K562 (cell line): ENCODE measurements around the gene ALDH7A1. TPM values are rescaled to one million over a fixed set of nuclear protein-coding genes. Genes with fewer than 3 reads are reported as not detected.
A peak's percentile ranks its signal among the peaks of the same experiment; 100 is the strongest.

ENCODE experiments used
- ATAC-seq: fragments of 200-7000 bp; cut with Tn5 transposase; 3 replicates; pipeline ENCODE4 v1.9.1; 2020; ENCODE audit warnings: moderate library complexity
- BruUV-seq: library from RNA; stranded (reverse); fragments of 400-500 nt; replicated peaks from 2 replicates; lab custom pipeline; 2021; lab: Mats Ljungman, UMichigan
- CTCF ChIA-PET: fragments of 300-600 bp; formaldehyde crosslinking; extraction: SDS; loops from one replicate; lab custom pipeline; 2021; ENCODE audit warnings: low intra/inter-chr PET ratio; lab: Yijun Ruan, JAX
- POLR2A ChIA-PET: fragments of 300-600, 350-650 bp; sonication (Branson Sonifier 250); formaldehyde crosslinking; extraction: SDS; loops from one replicate; lab custom pipeline; 2021; ENCODE audit warnings: antibody characterized with exemption, inconsistent platforms; lab: Yijun Ruan, JAX
- DNase-seq, 4 experiments: peaks; one replicate each; pipeline versions ENCODE4 v3.0.0 to v3.0.0-alpha.2; 2011 to 2018; ENCODE audit warnings: low spot score in 3 of 4, mixed read lengths in 3 of 4; ENCODE audit errors: extremely low read depth in 1 of 4
- FAIRE-seq: peaks from 2 replicates; lab custom pipeline; 2011; peaks lifted over from hg19 to GRCh38; lab: Jason Lieb, UNC
- H2AFZ ChIP-seq: 2 replicates; pipeline ENCODE4 v1.6.0; 2011; ENCODE audit warnings: low read depth, low read length, control low read depth, inconsistent platforms
- H3K27ac ChIP-seq: fragments of 200-600 bp; 3 replicates; pipeline ENCODE4 v1.8.0; 2011; ENCODE audit warnings: low read depth, mild to moderate bottlenecking, control low read depth, inconsistent platforms, low read length, moderate library complexity, mixed read lengths; ENCODE audit errors: extremely low read depth
- H3K27me3 ChIP-seq, 2 experiments: fragments of 300-600 bp in 1 of 2; 2 replicates in 1 of 2; 3 replicates in 1 of 2; pipeline versions ENCODE4 v1.6.0 to v1.8.0; 2011; ENCODE audit warnings: inconsistent platforms in 2 of 2, low read length in 2 of 2, mild to moderate bottlenecking in 1 of 2, mixed read lengths in 1 of 2, moderate library complexity in 1 of 2; ENCODE audit not compliant: control insufficient read depth in 2 of 2, insufficient read depth in 2 of 2
- H3K36me3 ChIP-seq: fragments of 300-600 bp; 3 replicates; pipeline ENCODE4 v1.8.0; 2011; ENCODE audit warnings: mild to moderate bottlenecking, low read length, inconsistent platforms; ENCODE audit not compliant: control insufficient read depth, insufficient read depth
- H3K4me1 ChIP-seq, 2 experiments: fragments of 200-600 bp in 1 of 2; replicated peaks in 1 of 2; 2 replicates in 1 of 2; 3 replicates in 1 of 2; pipeline versions ENCODE4 v1.5.1 to v1.8.0; 2011; ENCODE audit warnings: inconsistent platforms in 2 of 2, low read length in 2 of 2, mild to moderate bottlenecking in 1 of 2, mixed read lengths in 1 of 2, moderate library complexity in 1 of 2; ENCODE audit not compliant: control insufficient read depth in 2 of 2, insufficient read depth in 2 of 2
- H3K4me2 ChIP-seq: 2 replicates; pipeline ENCODE4 v1.6.1; 2011; ENCODE audit warnings: low read length, control low read depth, inconsistent platforms, mixed read lengths; ENCODE audit not compliant: insufficient read depth
- H3K4me3 ChIP-seq: fragments of 200-600 bp; sonication (generic), shearing (Covaris generic); 2 replicates; pipeline ENCODE4 v1.5.1; 2016; ENCODE audit warnings: control low read depth, inconsistent platforms
- H3K79me2 ChIP-seq: fragments of 200-600 bp; 3 replicates; pipeline ENCODE4 v1.8.0; 2011; ENCODE audit warnings: low read length, inconsistent platforms; ENCODE audit not compliant: control insufficient read depth, insufficient read depth
- H3K9ac ChIP-seq, 2 experiments: 2 replicates each; pipeline versions ENCODE4 v1.6.0 to v1.6.1; 2011; ENCODE audit warnings: low read depth in 2 of 2, low read length in 2 of 2, control low read depth in 1 of 2, inconsistent platforms in 1 of 2, mild to moderate bottlenecking in 1 of 2, mixed read lengths in 1 of 2; ENCODE audit not compliant: insufficient read depth in 1 of 2
- H3K9me1 ChIP-seq: one replicate; pipeline ENCODE4 v1.6.0; 2011; ENCODE audit warnings: inconsistent platforms, mild to moderate bottlenecking, low read length, moderate library complexity; ENCODE audit not compliant: control insufficient read depth, insufficient read depth
- H3K9me3 ChIP-seq: replicated peaks from 2 replicates; pipeline ENCODE4 v1.5.1; 2011; ENCODE audit warnings: low read depth, low read length, inconsistent platforms; ENCODE audit not compliant: control insufficient read depth, insufficient read depth
- H4K20me1 ChIP-seq: replicated peaks from 2 replicates; pipeline ENCODE4 v1.6.1; 2011; ENCODE audit warnings: low read length, inconsistent platforms, mixed read lengths; ENCODE audit not compliant: control insufficient read depth, insufficient read depth
- JUND ChIP-seq, 2 experiments: IDR thresholded peaks; 2 replicates in 1 of 2; 3 replicates in 1 of 2; pipeline ENCODE4 v1.6.1; 2011; ENCODE audit warnings: borderline replicate concordance in 2 of 2, low read depth in 2 of 2, low read length in 2 of 2, improper control_type of control experiment in 1 of 2, missing biosample characterization in 1 of 2, missing genetic modification characterization in 1 of 2, missing genetic modification reagents in 1 of 2
- RBM25 ChIP-seq: fragments of 200-400 bp; formaldehyde crosslinking; IDR thresholded peaks from 2 replicates; pipeline ENCODE4 v1.6.1; 2018; ENCODE audit warnings: low read length, low read depth, moderate library complexity; ENCODE audit not compliant: severe bottlenecking
- TCF7L2 ChIP-seq: fragments of 150-350 bp; IDR thresholded peaks from 2 replicates; pipeline ENCODE4 v1.6.1; 2016; ENCODE audit warnings: low read depth, mild to moderate bottlenecking, low read length, moderate library complexity
- ZNF696 ChIP-seq: fragments of 250-450 bp; sonication (Bioruptor Pico); conservative IDR thresholded peaks from 2 replicates; pipeline ENCODE4 v1.4.0; 2020; ENCODE audit warnings: mild to moderate bottlenecking, moderate library complexity
- WGBS: fragments of 100-300 bp; shearing (Covaris generic); methylation state at CpG from one replicate; pipeline ENCODE4 v1.1.6; 2016; ENCODE audit warnings: low coverage, mixed read lengths; ENCODE audit not compliant: insufficient coverage; ENCODE audit errors: missing lambda C conversion rate; 5-methylcytosine and 5-hydroxymethylcytosine counted together
- in situ Hi-C: fragments of 300-500 bp; cut with MboI; formaldehyde crosslinking; loops from 4 replicates; pipeline ENCODE4 v1.15.0; 2018; ENCODE audit warnings: inconsistent platforms, mixed read lengths
- intact Hi-C: fragments of 100-400 bp; cut with micrococcal nuclease; formaldehyde crosslinking; loops from 2 replicates; pipeline ENCODE4 v1.14.2; 2022
- polyA plus RNA-seq, 8 experiments: library from polyadenylated mRNA; depleted of rRNA in 4 of 8; stranded (reverse) in 5 of 8; unstranded in 3 of 8; fragments of >200 nt; fragmentation: Nextera tagmentation in 2 of 8; fragmentation: Illumina TruSeq in 1 of 8; extraction: Ambion mirVana in 2 of 8; extraction: Trizol in 1 of 8; gene quantifications; 2 replicates each; pipeline versions ENCODE4 v1.2.1 to v1.2.3, GENCODE V29; 2011 to 2014; ENCODE audit warnings: inconsistent platforms in 1 of 8, missing spikeins in 1 of 8
- total RNA-seq, 7 experiments: library from RNA; depleted of rRNA in 6 of 7; stranded (reverse); fragments of >200 nt in 6 of 7; fragmentation: Illumina TruSeq in 2 of 7; extraction: Trizol in 2 of 7; gene quantifications; 2 replicates each; pipeline versions ENCODE4 v1.2.1 to v1.2.3, GENCODE V29; 2011 to 2021; ENCODE audit warnings: low replicate concordance in 1 of 7

Gene ALDH7A1
- total and polyA plus RNA-seq, 9 of the 15 experiments (the other 6 are each of a cell fraction or from before 2014, with no cell fraction given) = 0.04 to 0.49 TPM; not detected in 7

DNA sequence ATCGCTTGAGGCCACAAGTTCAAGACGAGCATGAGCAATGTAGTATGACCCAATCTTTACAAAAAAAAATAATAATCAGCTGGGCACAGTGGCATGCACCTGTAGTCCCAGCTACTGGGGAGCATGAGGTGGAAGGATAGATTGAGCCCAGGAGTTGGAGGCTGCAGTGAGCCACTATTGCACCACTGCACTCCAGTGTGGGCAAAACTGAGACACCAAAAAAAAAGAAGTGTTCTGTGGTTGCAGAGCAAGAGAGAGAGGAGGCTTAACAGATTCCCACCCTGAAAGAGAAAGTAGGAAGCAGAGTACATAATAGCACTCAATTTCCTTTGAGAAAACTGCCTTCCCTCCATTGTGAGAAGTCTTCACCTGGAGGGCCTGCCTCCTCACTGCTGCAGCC, 52.6 kb downstream of the ALDH7A1 start:
- BruUV-seq = no TSS peak
- no peaks in the 10 kb centered on the region for H4K20me1 ChIP-seq
- H3K4me2 ChIP-seq = no peak overlapping the region
- 0% methylated on average over 2 of the region's 2 CpGs for WGBS
- no peak overlapping the region for H3K27ac ChIP-seq
- no peaks in the 10 kb centered on the region for H3K79me2 ChIP-seq
- no peak overlapping the region for H3K4me3 ChIP-seq
- intact Hi-C loops (loop anchor here (5.0 kb wide), 2 partner anchors 110 to 950 kb away; no protein-coding TSS in a partner anchor), in situ Hi-C loops (loop anchor here (5.0 kb wide), 1 partner anchor 775 kb away; no protein-coding TSS in a partner anchor)
- FAIRE-seq (no peak), ATAC-seq (no peak), DNase-seq (no peak)
- H3K27me3 ChIP-seq = peaks cover 5 to 19% of the 10 kb centered on the region in 2 experiments; a peak in 4 of 5 replicates
- H3K9ac ChIP-seq = peak overlapping the region in 1 of 2 experiments; percentile 39; a peak in 1 of 4 replicates
- H3K9me3 ChIP-seq = no peaks in the 10 kb centered on the region
- no peaks in the 10 kb centered on the region for H3K36me3 ChIP-seq
- POLR2A ChIA-PET = interaction anchor here (0.8 kb wide), 1 partner anchor 27 kb away, joined by 4 read pairs; no protein-coding TSS in a partner anchor
- no peak overlapping the region for H2AFZ ChIP-seq
- peaks cover 2 to 5% of the 10 kb centered on the region in 2 experiments; a peak in 1 of 5 replicates for H3K4me1 ChIP-seq
- CTCF ChIA-PET = no interaction called here
- no peaks in the 10 kb centered on the region for H3K9me1 ChIP-seq
- TF ChIP-seq TCF7L2 (no peak), RBM25 (no peak)
- TF ChIP-seq, all 486 proteins: peak for 0

DNA sequence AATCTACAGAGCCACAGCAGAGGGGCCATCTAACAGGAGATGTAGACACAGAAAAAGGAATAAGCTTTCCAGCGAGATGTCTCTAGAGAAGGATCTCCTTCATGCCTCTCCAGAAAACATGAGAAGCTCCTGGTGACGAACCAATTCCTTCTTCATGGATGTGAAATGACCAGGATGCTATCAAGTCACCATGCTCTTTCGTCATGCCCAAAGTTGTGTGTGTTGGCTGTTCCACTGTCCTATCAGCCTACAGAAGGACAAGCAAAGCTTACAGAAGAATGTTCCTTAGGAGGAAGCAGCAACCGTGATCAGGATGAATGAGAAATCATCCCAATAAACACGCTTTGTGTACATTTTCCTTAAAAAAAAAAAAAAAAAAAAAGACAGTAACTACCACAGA, 54.4 kb downstream of the ALDH7A1 start:
- no peaks in the 10 kb centered on the region for H3K79me2 ChIP-seq
- no peak overlapping the region for H3K4me3 ChIP-seq
- no TSS peak for BruUV-seq
- no peaks in the 10 kb centered on the region for H3K36me3 ChIP-seq
- intact Hi-C loops (loop anchor here (5.0 kb wide), 2 partner anchors 112 to 952 kb away; no protein-coding TSS in a partner anchor), in situ Hi-C loops (loop anchor here (5.0 kb wide), 1 partner anchor 777 kb away; no protein-coding TSS in a partner anchor)
- no peak overlapping the region for H3K4me2 ChIP-seq
- ChIA-PET CTCF (interaction anchor here (3.2 kb wide), 1 partner anchor 187 kb away, joined by 36 read pairs; no protein-coding TSS in a partner anchor), POLR2A (no interaction called here)
- H3K9ac ChIP-seq = no peak overlapping the region
- peak overlapping the region; percentile 29; the same call in 1 of the 2 replicates for H2AFZ ChIP-seq
- no peaks in the 10 kb centered on the region for H4K20me1 ChIP-seq
- H3K9me3 ChIP-seq = no peaks in the 10 kb centered on the region
- FAIRE-seq (no peak), DNase-seq (no peak), ATAC-seq (no peak)
- H3K27ac ChIP-seq = no peak overlapping the region
- H3K9me1 ChIP-seq = no peaks in the 10 kb centered on the region
- H3K4me1 ChIP-seq = peaks cover 2 to 5% of the 10 kb centered on the region in 2 experiments; a peak in 1 of 5 replicates
- H3K27me3 ChIP-seq = peaks cover 2 to 8% of the 10 kb centered on the region in 2 experiments; a peak in 3 of 5 replicates
- WGBS = 5% methylated on average over 5 of the region's 5 CpGs
- TF ChIP-seq ZNF696 (CRISPR knock-in tag) = no peak
- no peak for TF ChIP-seq JUND (IDR thresholded peaks at IDR 0.05; ENCODE audit: borderline replicate concordance, low read depth, low read length)
- no peak for TF ChIP-seq JUND (tag; IDR thresholded peaks at IDR 0.05; ENCODE audit: borderline replicate concordance, low read depth, low read length)
